ENCODE measurements around the gene ADAM12. TPM values are rescaled to one million over a fixed set of nuclear protein-coding genes. Genes with fewer than 3 reads are reported as not detected.

The ADAM12 gene
- polyA plus RNA-seq, 3 donors = 0.05 TPM; not detected in 2

GRCh38 chr10:126006264-126006663, 382.0 kb downstream of the ADAM12 start:
- Mint-ChIP-seq H3K4me3 (no peak overlapping the region), H3K27me3 (ENCODE audit: low read depth in 3 of 3) (peaks cover 0 to 2% (median 0%) of the 10 kb centered on the region in 3 donors), H3K4me1 (no peaks in the 10 kb centered on the region), H3K27ac (no peak overlapping the region), H3K36me3 (no peaks in the 10 kb centered on the region), H3K9me3 (peaks cover 0 to 5% (median 0%) of the 10 kb centered on the region in 7 donors)
- H3K4me2 ChIP-seq (replicated peaks; ENCODE audit: extremely low read depth, low read length, poor library complexity, severe bottlenecking) = no peak overlapping the region
- no peaks in the 10 kb centered on the region for H3K4me1 ChIP-seq (ENCODE audit: control insufficient read depth in 1 of 2, insufficient read depth in 2 of 2, low read length in 2 of 2)
- no peak for TF ChIP-seq CTCF (IDR thresholded peaks at IDR 0.05)
- no peak overlapping the region for H2AFZ ChIP-seq (ENCODE audit: insufficient read depth, low read depth, low read length, poor library complexity, severe bottlenecking)
- WGBS (ENCODE audit: insufficient coverage) = 100% methylated on average over 2 of the region's 5 CpGs
- no peaks in the 10 kb centered on the region for H3K36me3 ChIP-seq (replicated peaks in 1 of 2; ENCODE audit: control insufficient read depth in 1 of 2, insufficient read depth in 2 of 2, low read length in 2 of 2)
- no peaks in the 10 kb centered on the region for H3K79me2 ChIP-seq (ENCODE audit: insufficient read depth, low read length)
- H4K20me1 ChIP-seq (ENCODE audit: insufficient read depth, low read length) = no peaks in the 10 kb centered on the region
- intact Hi-C loops (cut with micrococcal nuclease) = no loop called here
- H3K9ac ChIP-seq (ENCODE audit: insufficient read depth, low read length, poor library complexity, severe bottlenecking) = no peak overlapping the region
- no peak overlapping the region for H3K27ac ChIP-seq (ENCODE audit: low read depth in 1 of 2, low read length in 2 of 2)
- no peak overlapping the region for H3K4me3 ChIP-seq (replicated peaks in 1 of 3; ENCODE audit: low read depth in 2 of 3, low read length in 3 of 3)
- DNase-seq = no peak
- H3K9me3 ChIP-seq (replicated peaks in 1 of 2; ENCODE audit: control insufficient read depth in 1 of 2, insufficient read depth in 1 of 2, low read length in 2 of 2) = no peaks in the 10 kb centered on the region
- no peaks in the 10 kb centered on the region for H3K27me3 ChIP-seq (ENCODE audit: control insufficient read depth in 2 of 2, insufficient read depth in 2 of 2, low read length in 2 of 2)

DNA sequence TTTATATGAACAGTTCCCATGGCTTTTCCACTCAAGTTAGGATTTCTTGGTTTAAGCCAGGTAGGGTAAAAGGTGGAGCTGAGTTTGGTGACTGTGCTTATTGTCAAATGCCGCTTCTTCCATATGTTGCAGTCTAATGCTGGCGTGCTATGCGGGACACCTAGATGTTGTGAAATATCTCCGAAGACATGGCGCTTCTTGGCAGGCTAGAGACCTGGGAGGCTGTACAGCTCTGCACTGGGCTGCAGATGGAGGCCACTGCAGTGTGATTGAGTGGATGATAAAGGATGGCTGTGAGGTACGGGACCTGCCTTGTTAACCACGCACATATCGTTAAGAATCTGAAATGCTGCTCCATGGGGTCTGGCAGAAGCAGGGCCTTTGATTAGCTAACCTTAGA, 383.5 kb downstream of the ADAM12 start:
- no peak overlapping the region for H3K4me2 ChIP-seq (replicated peaks; ENCODE audit: extremely low read depth, low read length, poor library complexity, severe bottlenecking)
- no peak for DNase-seq
- no peaks in the 10 kb centered on the region for H3K27me3 ChIP-seq (ENCODE audit: control insufficient read depth in 2 of 2, insufficient read depth in 2 of 2, low read length in 2 of 2)
- no peaks in the 10 kb centered on the region for H3K79me2 ChIP-seq (ENCODE audit: insufficient read depth, low read length)
- H4K20me1 ChIP-seq (ENCODE audit: insufficient read depth, low read length) = no peaks in the 10 kb centered on the region
- H3K9me3 ChIP-seq (replicated peaks in 1 of 2; ENCODE audit: control insufficient read depth in 1 of 2, insufficient read depth in 1 of 2, low read length in 2 of 2) = no peaks in the 10 kb centered on the region
- no peaks in the 10 kb centered on the region for H3K4me1 ChIP-seq (ENCODE audit: control insufficient read depth in 1 of 2, insufficient read depth in 2 of 2, low read length in 2 of 2)
- H3K4me3 ChIP-seq (replicated peaks in 1 of 3; ENCODE audit: low read depth in 2 of 3, low read length in 3 of 3) = no peak overlapping the region
- TF ChIP-seq CTCF (IDR thresholded peaks at IDR 0.05) = no peak
- peaks cover 0 to 2% (median 0%) of the 10 kb centered on the region in 7 donors for H3K9me3 Mint-ChIP-seq
- H3K36me3 Mint-ChIP-seq = no peaks in the 10 kb centered on the region
- no peak overlapping the region for H2AFZ ChIP-seq (ENCODE audit: insufficient read depth, low read depth, low read length, poor library complexity, severe bottlenecking)
- no peak overlapping the region for H3K27ac Mint-ChIP-seq
- H3K4me1 Mint-ChIP-seq = no peaks in the 10 kb centered on the region
- no peak overlapping the region for H3K4me3 Mint-ChIP-seq
- H3K27me3 Mint-ChIP-seq (ENCODE audit: low read depth in 3 of 3) = peaks cover 0 to 2% (median 0%) of the 10 kb centered on the region in 3 donors
- intact Hi-C loops (cut with micrococcal nuclease) = no loop called here
- no peak overlapping the region for H3K27ac ChIP-seq (ENCODE audit: low read depth in 1 of 2, low read length in 2 of 2)
- H3K9ac ChIP-seq (ENCODE audit: insufficient read depth, low read length, poor library complexity, severe bottlenecking) = no peak overlapping the region
- no peaks in the 10 kb centered on the region for H3K36me3 ChIP-seq (replicated peaks in 1 of 2; ENCODE audit: control insufficient read depth in 1 of 2, insufficient read depth in 2 of 2, low read length in 2 of 2)
- 84% methylated on average over 8 of the region's 8 CpGs for WGBS (ENCODE audit: insufficient coverage)
